Loucy (cell line): Measurements from ENCODE around the gene TMEM52.

ENCODE experiments used
- H2AFZ ChIP-seq: fragments of 200-600 bp; sonication (generic); 2 replicates; pipeline ENCODE4 v1.6.0; 2016; ENCODE audit warnings: antibody characterized with exemption, mild to moderate bottlenecking, low read length, moderate library complexity
- H3F3A ChIP-seq: fragments of 200-600 bp; 2 replicates; pipeline ENCODE4 v1.6.0; 2016; ENCODE audit warnings: antibody characterized with exemption, low read depth, mild to moderate bottlenecking
- H3K27me3 ChIP-seq: fragments of 200-600 bp; sonication (generic); 2 replicates; pipeline ENCODE4 v1.6.1; 2014; ENCODE audit warnings: low read length, mild to moderate bottlenecking; ENCODE audit not compliant: insufficient read depth, poor library complexity, severe bottlenecking
- H3K36me3 ChIP-seq: fragments of 200-600 bp; sonication (generic); 2 replicates; pipeline ENCODE4 v1.6.1; 2016; ENCODE audit warnings: low read length; ENCODE audit not compliant: insufficient read depth
- H3K4me1 ChIP-seq: fragments of 200-600 bp; sonication (generic); 2 replicates; pipeline ENCODE4 v1.5.1; 2014; ENCODE audit warnings: low read length, mild to moderate bottlenecking; ENCODE audit not compliant: insufficient read depth, poor library complexity, severe bottlenecking
- H3K4me2 ChIP-seq: fragments of 200-600 bp; sonication (generic); 2 replicates; pipeline ENCODE4 v1.6.0; 2014; ENCODE audit warnings: antibody characterized with exemption, low read length, low read depth, mild to moderate bottlenecking; ENCODE audit not compliant: poor library complexity, severe bottlenecking
- H3K4me3 ChIP-seq: fragments of 200-600 bp; sonication (generic); 2 replicates; pipeline ENCODE4 v1.5.1; 2014; ENCODE audit warnings: low read length, mild to moderate bottlenecking, mixed read lengths; ENCODE audit not compliant: poor library complexity, severe bottlenecking
- H3K79me2 ChIP-seq: fragments of 200-600 bp; sonication (generic); 2 replicates; pipeline ENCODE4 v1.6.1; 2014; ENCODE audit warnings: low read length; ENCODE audit not compliant: insufficient read depth
- H3K9ac ChIP-seq: fragments of 200-600 bp; sonication (generic); 2 replicates; pipeline ENCODE4 v1.6.0; 2014; ENCODE audit warnings: mild to moderate bottlenecking, low read depth, low read length, moderate library complexity; ENCODE audit not compliant: poor library complexity, severe bottlenecking
- H3K9me2 ChIP-seq: fragments of 200-600 bp; sonication (generic); replicated peaks from 2 replicates; pipeline ENCODE4 v1.6.1; 2016; ENCODE audit warnings: low read depth, low read length, mixed read lengths
- H3K9me3 ChIP-seq: fragments of 200-600 bp; sonication (generic); 2 replicates; pipeline ENCODE4 v1.6.1; 2014; ENCODE audit warnings: mild to moderate bottlenecking, antibody characterized with exemption, low read length, low read depth; ENCODE audit not compliant: insufficient read depth
- H4K20me1 ChIP-seq: fragments of 200-600 bp; sonication (generic); 2 replicates; pipeline ENCODE4 v1.6.0; 2014; ENCODE audit warnings: antibody characterized with exemption, low read length, mild to moderate bottlenecking; ENCODE audit not compliant: insufficient read depth, poor library complexity, severe bottlenecking
- EZH2phosphoT487 ChIP-seq: fragments of 200-600 bp; IDR thresholded peaks from 2 replicates; pipeline ENCODE4 v1.6.1; 2018; ENCODE audit warnings: antibody characterized with exemption, mild to moderate bottlenecking, moderate library complexity, borderline replicate concordance
- TF ChIP-seq, protein P1 (sequence below): fragments of 200-600 bp; sonication (generic); conservative IDR thresholded peaks from 2 replicates; pipeline ENCODE4 v1.5.1; 2014; ENCODE audit warnings: mild to moderate bottlenecking, antibody characterized with exemption, low read length

TMEM52 gene

DNA sequence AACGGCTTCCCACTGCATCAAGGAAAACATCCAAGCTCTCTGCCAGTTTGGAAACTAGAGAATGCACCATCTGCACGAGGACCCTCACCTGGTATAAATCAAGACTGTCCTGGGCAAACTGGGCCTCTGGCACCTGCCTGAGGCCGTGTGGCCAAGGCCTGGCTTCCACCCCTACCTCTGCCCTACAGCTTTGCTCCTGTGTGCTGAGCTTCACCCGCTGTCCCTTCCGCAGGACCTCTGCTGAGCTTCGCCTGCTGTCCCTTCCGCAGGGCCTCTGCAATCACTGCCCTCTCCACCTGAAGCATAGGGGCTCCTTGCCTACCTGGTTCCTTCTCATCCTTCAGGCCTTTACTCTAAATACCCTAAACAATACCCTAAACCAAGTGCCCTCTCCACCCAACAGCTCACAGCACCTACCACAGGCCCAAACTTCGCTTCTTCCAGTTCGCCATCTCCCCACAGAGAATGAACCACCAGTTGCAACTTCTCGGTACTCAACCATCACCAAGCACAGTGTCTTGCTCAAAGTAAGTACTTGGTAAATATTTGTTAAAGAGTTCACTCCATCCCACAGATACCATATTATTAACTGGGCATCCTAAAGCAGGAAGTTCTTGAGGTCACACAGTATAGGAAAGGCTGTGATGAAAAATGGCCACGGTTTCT lies 46.6 kb downstream of the TMEM52 start:
- no peak overlapping the region for H3K4me2 ChIP-seq
- H3K9me2 ChIP-seq = no peaks in the 10 kb centered on the region
- no peaks in the 10 kb centered on the region; the same call in 1 of the 2 replicates for H3F3A ChIP-seq
- peaks cover 100% of the 10 kb centered on the region for H3K79me2 ChIP-seq
- H4K20me1 ChIP-seq = peaks cover 96% of the 10 kb centered on the region
- TF ChIP-seq, protein P1, sequence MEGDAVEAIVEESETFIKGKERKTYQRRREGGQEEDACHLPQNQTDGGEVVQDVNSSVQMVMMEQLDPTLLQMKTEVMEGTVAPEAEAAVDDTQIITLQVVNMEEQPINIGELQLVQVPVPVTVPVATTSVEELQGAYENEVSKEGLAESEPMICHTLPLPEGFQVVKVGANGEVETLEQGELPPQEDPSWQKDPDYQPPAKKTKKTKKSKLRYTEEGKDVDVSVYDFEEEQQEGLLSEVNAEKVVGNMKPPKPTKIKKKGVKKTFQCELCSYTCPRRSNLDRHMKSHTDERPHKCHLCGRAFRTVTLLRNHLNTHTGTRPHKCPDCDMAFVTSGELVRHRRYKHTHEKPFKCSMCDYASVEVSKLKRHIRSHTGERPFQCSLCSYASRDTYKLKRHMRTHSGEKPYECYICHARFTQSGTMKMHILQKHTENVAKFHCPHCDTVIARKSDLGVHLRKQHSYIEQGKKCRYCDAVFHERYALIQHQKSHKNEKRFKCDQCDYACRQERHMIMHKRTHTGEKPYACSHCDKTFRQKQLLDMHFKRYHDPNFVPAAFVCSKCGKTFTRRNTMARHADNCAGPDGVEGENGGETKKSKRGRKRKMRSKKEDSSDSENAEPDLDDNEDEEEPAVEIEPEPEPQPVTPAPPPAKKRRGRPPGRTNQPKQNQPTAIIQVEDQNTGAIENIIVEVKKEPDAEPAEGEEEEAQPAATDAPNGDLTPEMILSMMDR = no peak
- no peak for TF ChIP-seq EZH2phosphoT487
- H3K9me3 ChIP-seq = no peaks in the 10 kb centered on the region
- no peak overlapping the region for H3K4me3 ChIP-seq
- H3K27me3 ChIP-seq = no peaks in the 10 kb centered on the region
- no peak overlapping the region for H2AFZ ChIP-seq
- H3K9ac ChIP-seq = no peak overlapping the region
- peaks cover 48% of the 10 kb centered on the region; the same call in 1 of the 2 replicates for H3K36me3 ChIP-seq
- no peaks in the 10 kb centered on the region for H3K4me1 ChIP-seq

DNA sequence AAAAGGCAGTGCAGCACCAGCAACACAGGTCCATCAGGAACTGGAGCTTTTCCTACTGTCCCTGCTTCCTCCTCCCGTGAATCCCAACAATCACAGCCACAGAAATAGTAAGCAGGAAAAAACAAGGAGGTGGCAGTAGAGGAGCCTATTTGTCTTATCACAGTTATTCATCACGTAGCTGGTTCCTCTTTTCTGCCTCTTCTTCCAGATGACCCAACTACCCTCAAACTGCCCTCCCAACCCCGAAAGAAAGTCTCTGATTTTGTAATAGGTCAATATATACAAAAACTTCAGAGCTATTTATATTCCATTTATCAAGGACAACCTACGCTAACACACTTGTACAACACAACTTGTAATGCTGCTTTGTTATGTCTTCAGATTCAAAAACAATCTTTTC lies 49.6 kb downstream of the TMEM52 start:
- Histone ChIP-seq H2AFZ (no peak overlapping the region), H3K9me2 (no peaks in the 10 kb centered on the region), H3K79me2 (peaks cover 100% of the 10 kb centered on the region), H3K27me3 (no peaks in the 10 kb centered on the region), H3K9me3 (no peaks in the 10 kb centered on the region), H3F3A (no peaks in the 10 kb centered on the region; the same call in 1 of the 2 replicates), H3K4me2 (no peak overlapping the region), H4K20me1 (peaks cover 91% of the 10 kb centered on the region), H3K9ac (no peak overlapping the region), H3K36me3 (peaks cover 23% of the 10 kb centered on the region; the same call in 1 of the 2 replicates), H3K4me1 (no peaks in the 10 kb centered on the region), H3K4me3 (no peak overlapping the region)
- no peak for TF ChIP-seq EZH2phosphoT487
- TF ChIP-seq, protein P1 = no peak
